A549 (cell line): ENCODE data around the gene ARID1B. TPM values are rescaled to one million over a fixed set of nuclear protein-coding genes. Genes with fewer than 3 reads are reported as not detected.

Source experiments
- ATAC-seq, 2 experiments: fragments of 200-7000 bp in 1 of 2; fragments of >200 bp in 1 of 2; cut with Nextera tagmentation in 1 of 2; cut with Tn5 transposase in 1 of 2; 3 replicates each; pipeline versions ENCODE4 v1.8.0 to v1.9.1; 2018 to 2020; ENCODE audit warnings: mild to moderate bottlenecking in 1 of 2, moderate library complexity in 1 of 2
- CTCF ChIA-PET: fragments of 300-600 bp; sonication (Branson Sonifier 250); formaldehyde crosslinking; extraction: SDS; loops from one replicate; lab custom pipeline; 2021; ENCODE audit warnings: antibody characterized with exemption, inconsistent platforms; lab: Yijun Ruan, JAX
- POLR2A ChIA-PET: fragments of 350-600 bp; formaldehyde crosslinking; extraction: SDS; loops from one replicate; lab custom pipeline; 2021; ENCODE audit warnings: antibody characterized with exemption, inconsistent platforms; lab: Yijun Ruan, JAX
- DNase-seq, 2 experiments: peaks; one replicate each; pipeline versions ENCODE4 v3.0.0 to v3.0.0-alpha.2; 2011 to 2016; ENCODE audit warnings: low read depth in 1 of 2, low spot score in 1 of 2
- FAIRE-seq: peaks from 2 replicates; lab custom pipeline; 2011; peaks lifted over from hg19 to GRCh38; lab: Jason Lieb, UNC
- H3K27ac ChIP-seq, 2 experiments: fragments of >200 bp; sonication (Bioruptor Twin); formaldehyde crosslinking; 3 replicates each; pipeline ENCODE4 v1.5.1; 2016 to 2017
- H3K4me1 ChIP-seq: fragments of >200 bp; sonication (Bioruptor Twin); formaldehyde crosslinking; 3 replicates; pipeline ENCODE4 v1.6.1; 2016
- H3K4me2 ChIP-seq: fragments of >200 bp; sonication (Bioruptor Twin); formaldehyde crosslinking; 3 replicates; pipeline ENCODE4 v1.6.1; 2016
- H3K4me3 ChIP-seq: fragments of >200 bp; sonication (Bioruptor Twin); formaldehyde crosslinking; 3 replicates; pipeline ENCODE4 v1.5.1; 2016
- H3K9me3 ChIP-seq: fragments of >200 bp; sonication (Bioruptor Twin); formaldehyde crosslinking; 3 replicates; pipeline ENCODE4 v1.6.1; 2016
- CHD4 ChIP-seq: fragments of 200-600 bp; sonication (generic); IDR thresholded peaks from 2 replicates; pipeline ENCODE4 v1.6.1; 2016; ENCODE audit warnings: antibody characterized with exemption, mild to moderate bottlenecking, borderline replicate concordance
- EHMT2 ChIP-seq: fragments of 200-600 bp; sonication (generic); IDR thresholded peaks from 2 replicates; pipeline ENCODE4 v1.6.1; 2016; ENCODE audit warnings: antibody characterized with exemption, low read depth, mild to moderate bottlenecking, moderate library complexity
- FOSL2 ChIP-seq, 2 experiments: fragments of 450-650 bp in 1 of 2; fragments of >200 bp in 1 of 2; sonication (Bioruptor Twin) in 1 of 2; formaldehyde crosslinking; IDR thresholded peaks; 2 replicates each; pipeline versions ENCODE4 v1.5.0 to v1.6.1; 2016 to 2020; ENCODE audit warnings: mild to moderate bottlenecking in 1 of 2, moderate library complexity in 1 of 2
- HDAC2 ChIP-seq: fragments of 200-600 bp; sonication (generic); IDR thresholded peaks from 2 replicates; pipeline ENCODE4 v1.6.1; 2016
- HOXB5 ChIP-seq: fragments of 250-450 bp; sonication (Bioruptor Pico); IDR thresholded peaks from 2 replicates; pipeline ENCODE4 v1.5.0; 2020; ENCODE audit warnings: mild to moderate bottlenecking, moderate library complexity
- JUN ChIP-seq, 2 experiments: fragments of >200 bp; sonication (Bioruptor Twin); formaldehyde crosslinking; IDR thresholded peaks; 2 replicates in 1 of 2; 3 replicates in 1 of 2; pipeline ENCODE4 v1.6.1; 2016 to 2017
- KDM5A ChIP-seq: fragments of 200-600 bp; sonication (generic); IDR thresholded peaks from 2 replicates; pipeline ENCODE4 v1.6.1; 2016; ENCODE audit warnings: antibody characterized with exemption, mild to moderate bottlenecking
- MAFK ChIP-seq: fragments of 450-650 bp; IDR thresholded peaks from 2 replicates; pipeline ENCODE4 v1.6.1; 2014; ENCODE audit not compliant: partially characterized antibody
- MAZ ChIP-seq: fragments of 150-350 bp; IDR thresholded peaks from 2 replicates; pipeline ENCODE4 v1.6.1; 2014; ENCODE audit warnings: antibody characterized with exemption, low read depth, low read length, borderline replicate concordance
- MYC ChIP-seq: IDR thresholded peaks from 2 replicates; pipeline ENCODE4 v1.6.1; 2012; ENCODE audit warnings: mild to moderate bottlenecking, inconsistent platforms, low read length, improper control_type of control experiment, borderline replicate concordance
- PHF8 ChIP-seq: fragments of 200-600 bp; sonication (generic); IDR thresholded peaks from 2 replicates; pipeline ENCODE4 v1.6.1; 2016; ENCODE audit warnings: low read depth, mild to moderate bottlenecking, antibody characterized with exemption, moderate library complexity, borderline replicate concordance
- POLR2A ChIP-seq: IDR thresholded peaks from 2 replicates; pipeline ENCODE4 v1.6.1; 2012; ENCODE audit warnings: mild to moderate bottlenecking, low read length
- RCOR1 ChIP-seq: fragments of 150-350 bp; IDR thresholded peaks from 2 replicates; pipeline ENCODE4 v1.6.1; 2014; ENCODE audit warnings: antibody characterized with exemption, low read length, low read depth
- RFX5 ChIP-seq: fragments of 450-650 bp; IDR thresholded peaks from 2 replicates; pipeline ENCODE4 v1.7.1; 2014; ENCODE audit warnings: antibody characterized with exemption, mild to moderate bottlenecking, moderate library complexity
- SMC3 ChIP-seq: fragments of >200 bp; sonication (Bioruptor Twin); formaldehyde crosslinking; IDR thresholded peaks from 3 replicates; pipeline ENCODE4 v1.6.1; 2018; ENCODE audit warnings: inconsistent platforms
- TFCP2L1 ChIP-seq: fragments of 250-450 bp; sonication (Bioruptor Pico); IDR thresholded peaks from 2 replicates; pipeline ENCODE4 v1.5.0; 2021; ENCODE audit warnings: mild to moderate bottlenecking
- TP53 ChIP-seq: fragments of 250-450 bp; sonication (Bioruptor Pico); IDR thresholded peaks from 2 replicates; pipeline ENCODE4 v1.5.0; 2021; ENCODE audit warnings: mild to moderate bottlenecking, moderate library complexity
- WGBS: methylation state at CpG from one replicate; pipeline ENCODE4 v1.1.6; 2017; ENCODE audit errors: missing lambda C conversion rate; 5-methylcytosine and 5-hydroxymethylcytosine counted together
- polyA plus RNA-seq, 4 experiments: library from polyadenylated mRNA; depleted of rRNA in 3 of 4; stranded (reverse); fragments of >200 nt; fragmentation: RNase III in 1 of 4; extraction: RNeasy Plus Mini Kit Qiagen cat#74134 plus additional on column Dnase treatment in 1 of 4; gene quantifications; 2 replicates in 3 of 4; 3 replicates in 1 of 4; pipeline ENCODE4 v1.2.3, GENCODE V29; 2011 to 2017
- TF ChIP-seq, protein P1 (sequence below): fragments of 250-450 bp; sonication (Bioruptor Pico); IDR thresholded peaks from 2 replicates; pipeline ENCODE4 v1.5.0; 2020; ENCODE audit warnings: low read depth, mild to moderate bottlenecking, moderate library complexity
- TF ChIP-seq, protein P2 (sequence below): fragments of 250-450 bp; sonication (Bioruptor Pico); IDR thresholded peaks from 2 replicates; pipeline ENCODE4 v1.5.0; 2021; ENCODE audit warnings: mild to moderate bottlenecking, moderate library complexity, borderline replicate concordance
- TF ChIP-seq, protein P3 (sequence below): fragments of 200-600 bp; sonication (generic); IDR thresholded peaks from 2 replicates; pipeline ENCODE4 v1.6.1; 2016; ENCODE audit warnings: antibody characterized with exemption, mild to moderate bottlenecking, moderate library complexity
- TF ChIP-seq, protein P4 (sequence below): fragments of >200 bp; sonication (Bioruptor Twin); formaldehyde crosslinking; IDR thresholded peaks from 2 replicates; pipeline ENCODE4 v1.6.1; 2016
- TF ChIP-seq, protein P5 (sequence below): fragments of 150-350 bp; IDR thresholded peaks from 2 replicates; pipeline ENCODE4 v1.6.1; 2014; ENCODE audit warnings: low read depth, mild to moderate bottlenecking, low read length

Gene ARID1B
- polyA plus RNA-seq, 2 of the 4 experiments (the other 2 are of a cell fraction), result 13.5 to 16.3 TPM

DNA sequence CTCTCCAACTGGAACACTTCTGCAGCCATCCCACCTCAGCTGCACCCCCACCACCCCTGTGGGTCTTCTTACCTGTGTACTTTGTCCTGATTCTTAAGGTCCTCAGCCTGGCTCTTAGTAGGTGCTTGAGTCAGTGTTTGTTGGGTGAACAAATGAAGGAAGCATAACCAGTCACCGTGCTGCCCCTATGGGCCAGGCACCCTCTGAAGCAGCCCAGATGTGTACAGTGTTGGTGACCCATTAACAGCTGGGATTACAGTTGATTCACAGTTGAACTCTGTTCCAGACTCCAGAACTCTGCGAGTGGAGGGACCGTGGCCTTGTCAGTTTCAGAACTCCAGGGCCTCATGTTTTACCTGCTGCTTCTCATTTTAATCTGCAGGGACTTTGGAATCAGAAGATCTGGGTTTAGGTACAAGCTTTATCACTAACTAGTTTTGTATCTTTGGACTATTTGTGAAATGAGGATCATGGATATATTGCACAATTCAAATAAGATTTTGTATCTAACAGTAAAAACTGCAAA, 342.4 kb downstream of the ARID1B start:
- Histone ChIP-seq H3K4me1 (0 out of 3 replicates have a peak, but pooled peaks cover 3% of the 10 kb centered on the region), H3K9me3 (no peaks in the 10 kb centered on the region), H3K27ac (no peak overlapping the region), H3K4me3 (no peak overlapping the region), H3K4me2 (no peak overlapping the region)
- ATAC-seq (no peak), DNase-seq (no peak), FAIRE-seq (no peak)
- WGBS, result 84% methylated on average over 3 of the region's 3 CpGs
- TF ChIP-seq MAZ, result no peak
- TF ChIP-seq, protein P1, sequence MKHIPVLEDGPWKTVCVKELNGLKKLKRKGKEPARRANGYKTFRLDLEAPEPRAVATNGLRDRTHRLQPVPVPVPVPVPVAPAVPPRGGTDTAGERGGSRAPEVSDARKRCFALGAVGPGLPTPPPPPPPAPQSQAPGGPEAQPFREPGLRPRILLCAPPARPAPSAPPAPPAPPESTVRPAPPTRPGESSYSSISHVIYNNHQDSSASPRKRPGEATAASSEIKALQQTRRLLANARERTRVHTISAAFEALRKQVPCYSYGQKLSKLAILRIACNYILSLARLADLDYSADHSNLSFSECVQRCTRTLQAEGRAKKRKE, result no peak
- TF ChIP-seq CHD4, result no peak
- no peak for TF ChIP-seq KDM5A
- TF ChIP-seq POLR2A, result no peak
- TF ChIP-seq RFX5, result no peak
- TF ChIP-seq, protein P2, sequence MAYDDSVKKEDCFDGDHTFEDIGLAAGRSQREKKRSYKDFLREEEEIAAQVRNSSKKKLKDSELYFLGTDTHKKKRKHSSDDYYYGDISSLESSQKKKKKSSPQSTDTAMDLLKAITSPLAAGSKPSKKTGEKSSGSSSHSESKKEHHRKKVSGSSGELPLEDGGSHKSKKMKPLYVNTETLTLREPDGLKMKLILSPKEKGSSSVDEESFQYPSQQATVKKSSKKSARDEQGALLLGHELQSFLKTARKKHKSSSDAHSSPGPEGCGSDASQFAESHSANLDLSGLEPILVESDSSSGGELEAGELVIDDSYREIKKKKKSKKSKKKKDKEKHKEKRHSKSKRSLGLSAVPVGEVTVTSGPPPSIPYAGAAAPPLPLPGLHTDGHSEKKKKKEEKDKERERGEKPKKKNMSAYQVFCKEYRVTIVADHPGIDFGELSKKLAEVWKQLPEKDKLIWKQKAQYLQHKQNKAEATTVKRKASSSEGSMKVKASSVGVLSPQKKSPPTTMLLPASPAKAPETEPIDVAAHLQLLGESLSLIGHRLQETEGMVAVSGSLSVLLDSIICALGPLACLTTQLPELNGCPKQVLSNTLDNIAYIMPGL (CRISPR knock-in tag), result no peak
- TF ChIP-seq HDAC2, result no peak
- no peak for TF ChIP-seq MYC
- TF ChIP-seq PHF8, result no peak
- TF ChIP-seq JUN (IDR thresholded peaks at IDR 0.05), result no peak
- TF ChIP-seq RCOR1, result no peak
- no peak for TF ChIP-seq EHMT2
- CTCF ChIA-PET, result no interaction called here
- POLR2A ChIA-PET, result no interaction called here

DNA sequence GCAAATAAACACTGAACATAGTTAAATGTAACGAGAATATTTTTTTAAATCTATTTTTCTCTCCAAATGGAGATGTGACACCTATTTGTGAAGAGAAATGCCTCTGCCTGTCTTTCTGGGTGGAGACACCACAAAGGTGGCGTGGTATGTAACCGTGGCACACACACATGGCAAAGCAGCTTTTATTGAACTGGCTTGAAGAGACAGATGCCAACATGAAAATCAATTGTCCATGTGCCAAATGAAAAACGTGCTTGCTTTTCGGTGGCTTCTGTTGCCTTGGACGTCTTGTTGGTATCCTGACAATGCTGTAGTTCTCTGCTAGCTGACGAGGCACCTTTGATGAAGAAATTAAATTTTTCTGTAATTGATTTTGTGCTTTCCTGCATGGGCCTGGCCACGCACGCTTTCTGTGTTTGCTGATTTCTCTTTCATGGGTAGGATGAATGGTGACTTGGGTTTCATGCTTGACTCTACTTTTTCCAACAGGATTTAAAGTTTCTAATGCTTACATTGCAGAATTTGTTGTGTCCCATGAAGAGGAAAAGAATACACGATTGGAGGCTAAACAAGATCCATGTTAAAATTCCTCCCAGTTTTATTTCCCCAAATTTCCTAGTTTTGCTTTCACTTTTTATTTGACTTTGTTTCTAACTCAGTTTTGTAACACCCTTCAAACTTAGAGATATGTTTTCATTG, 343.5 kb downstream of the ARID1B start:
- DNase-seq (no peak), ATAC-seq (no peak), FAIRE-seq (no peak)
- Histone ChIP-seq H3K4me3 (no peak overlapping the region), H3K4me1 (no peaks in the 10 kb centered on the region), H3K9me3 (no peaks in the 10 kb centered on the region), H3K27ac (no peak overlapping the region), H3K4me2 (no peak overlapping the region)
- peak; percentile 28 for TF ChIP-seq MAFK
- TF ChIP-seq POLR2A, result no peak
- ChIA-PET POLR2A (no interaction called here), CTCF (no interaction called here)
- 93% methylated on average over 10 of the region's 10 CpGs for WGBS

DNA sequence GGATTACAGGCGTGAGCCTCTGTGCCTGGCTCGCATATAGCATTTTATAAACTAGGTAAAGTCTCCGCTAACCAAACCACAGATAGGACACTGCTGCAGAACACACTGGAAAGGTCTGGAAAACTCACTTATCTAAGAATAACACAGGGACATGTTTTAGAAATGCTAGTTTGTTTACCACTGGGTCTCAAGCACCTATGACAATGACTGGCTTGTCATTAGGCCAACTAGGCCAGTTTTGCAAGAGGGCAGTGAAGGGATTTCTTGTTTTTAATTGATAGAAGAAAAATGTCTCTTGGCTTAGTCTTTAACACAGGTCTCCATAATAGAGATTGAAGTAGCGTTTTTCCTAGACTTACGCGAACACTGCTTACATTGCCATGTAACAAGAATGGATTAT, 344.7 kb downstream of the ARID1B start:
- TF ChIP-seq TP53 (CRISPR knock-in tag), result no peak
- TF ChIP-seq, protein P3, sequence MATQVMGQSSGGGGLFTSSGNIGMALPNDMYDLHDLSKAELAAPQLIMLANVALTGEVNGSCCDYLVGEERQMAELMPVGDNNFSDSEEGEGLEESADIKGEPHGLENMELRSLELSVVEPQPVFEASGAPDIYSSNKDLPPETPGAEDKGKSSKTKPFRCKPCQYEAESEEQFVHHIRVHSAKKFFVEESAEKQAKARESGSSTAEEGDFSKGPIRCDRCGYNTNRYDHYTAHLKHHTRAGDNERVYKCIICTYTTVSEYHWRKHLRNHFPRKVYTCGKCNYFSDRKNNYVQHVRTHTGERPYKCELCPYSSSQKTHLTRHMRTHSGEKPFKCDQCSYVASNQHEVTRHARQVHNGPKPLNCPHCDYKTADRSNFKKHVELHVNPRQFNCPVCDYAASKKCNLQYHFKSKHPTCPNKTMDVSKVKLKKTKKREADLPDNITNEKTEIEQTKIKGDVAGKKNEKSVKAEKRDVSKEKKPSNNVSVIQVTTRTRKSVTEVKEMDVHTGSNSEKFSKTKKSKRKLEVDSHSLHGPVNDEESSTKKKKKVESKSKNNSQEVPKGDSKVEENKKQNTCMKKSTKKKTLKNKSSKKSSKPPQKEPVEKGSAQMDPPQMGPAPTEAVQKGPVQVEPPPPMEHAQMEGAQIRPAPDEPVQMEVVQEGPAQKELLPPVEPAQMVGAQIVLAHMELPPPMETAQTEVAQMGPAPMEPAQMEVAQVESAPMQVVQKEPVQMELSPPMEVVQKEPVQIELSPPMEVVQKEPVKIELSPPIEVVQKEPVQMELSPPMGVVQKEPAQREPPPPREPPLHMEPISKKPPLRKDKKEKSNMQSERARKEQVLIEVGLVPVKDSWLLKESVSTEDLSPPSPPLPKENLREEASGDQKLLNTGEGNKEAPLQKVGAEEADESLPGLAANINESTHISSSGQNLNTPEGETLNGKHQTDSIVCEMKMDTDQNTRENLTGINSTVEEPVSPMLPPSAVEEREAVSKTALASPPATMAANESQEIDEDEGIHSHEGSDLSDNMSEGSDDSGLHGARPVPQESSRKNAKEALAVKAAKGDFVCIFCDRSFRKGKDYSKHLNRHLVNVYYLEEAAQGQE, result no peak
- TF ChIP-seq, protein P4, sequence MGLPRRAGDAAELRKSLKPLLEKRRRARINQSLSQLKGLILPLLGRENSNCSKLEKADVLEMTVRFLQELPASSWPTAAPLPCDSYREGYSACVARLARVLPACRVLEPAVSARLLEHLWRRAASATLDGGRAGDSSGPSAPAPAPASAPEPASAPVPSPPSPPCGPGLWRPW, result no peak
- no peak for TF ChIP-seq MAZ
- TF ChIP-seq TFCP2L1 (CRISPR knock-in tag), result no peak
- TF ChIP-seq FOSL2 (IDR thresholded peaks at IDR 0.05), result no peak
- TF ChIP-seq FOSL2 (CRISPR knock-in tag; IDR thresholded peaks at IDR 0.05), result no peak
- TF ChIP-seq SMC3, result no peak
- no peak for TF ChIP-seq HOXB5 (CRISPR knock-in tag)
- TF ChIP-seq, protein P1, result no peak
- TF ChIP-seq, protein P5, sequence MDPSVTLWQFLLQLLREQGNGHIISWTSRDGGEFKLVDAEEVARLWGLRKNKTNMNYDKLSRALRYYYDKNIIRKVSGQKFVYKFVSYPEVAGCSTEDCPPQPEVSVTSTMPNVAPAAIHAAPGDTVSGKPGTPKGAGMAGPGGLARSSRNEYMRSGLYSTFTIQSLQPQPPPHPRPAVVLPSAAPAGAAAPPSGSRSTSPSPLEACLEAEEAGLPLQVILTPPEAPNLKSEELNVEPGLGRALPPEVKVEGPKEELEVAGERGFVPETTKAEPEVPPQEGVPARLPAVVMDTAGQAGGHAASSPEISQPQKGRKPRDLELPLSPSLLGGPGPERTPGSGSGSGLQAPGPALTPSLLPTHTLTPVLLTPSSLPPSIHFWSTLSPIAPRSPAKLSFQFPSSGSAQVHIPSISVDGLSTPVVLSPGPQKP, result no peak
- WGBS, result over 99% methylated on average over 6 of the region's 6 CpGs
- no peaks in the 10 kb centered on the region for H3K9me3 ChIP-seq
- H3K4me2 ChIP-seq, result no peak overlapping the region
- no peak overlapping the region for H3K4me3 ChIP-seq
- FAIRE-seq (no peak), DNase-seq (no peak), ATAC-seq (no peak)
- H3K27ac ChIP-seq, result no peak overlapping the region
- ChIA-PET POLR2A (no interaction called here), CTCF (no interaction called here)
- no peaks in the 10 kb centered on the region for H3K4me1 ChIP-seq
